Stimulated activated naive CD4-positive, alpha-beta T cell treated with Interleukin-2 at 50 U/mL for 16 hours (primary cell): ENCODE measurements around the gene EVPL.
"Not testable (repeated sequence)": the region's sequence is repeated elsewhere in the genome, so short reads cannot be mapped to it uniquely, and the experiment has no call there.

Experiments used
- DNase-seq: peaks from one replicate; lab custom pipeline; 2025; lab: John Stamatoyannopoulos, UW

Gene EVPL

GRCh38 chr17:76027159-76027839, at the start of gene EVPL:
EVPL (minus strand) TSS chr17:76027306; CDS start chr17:76027198, 108 bp downstream.
- DNase-seq: no peak

DNA sequence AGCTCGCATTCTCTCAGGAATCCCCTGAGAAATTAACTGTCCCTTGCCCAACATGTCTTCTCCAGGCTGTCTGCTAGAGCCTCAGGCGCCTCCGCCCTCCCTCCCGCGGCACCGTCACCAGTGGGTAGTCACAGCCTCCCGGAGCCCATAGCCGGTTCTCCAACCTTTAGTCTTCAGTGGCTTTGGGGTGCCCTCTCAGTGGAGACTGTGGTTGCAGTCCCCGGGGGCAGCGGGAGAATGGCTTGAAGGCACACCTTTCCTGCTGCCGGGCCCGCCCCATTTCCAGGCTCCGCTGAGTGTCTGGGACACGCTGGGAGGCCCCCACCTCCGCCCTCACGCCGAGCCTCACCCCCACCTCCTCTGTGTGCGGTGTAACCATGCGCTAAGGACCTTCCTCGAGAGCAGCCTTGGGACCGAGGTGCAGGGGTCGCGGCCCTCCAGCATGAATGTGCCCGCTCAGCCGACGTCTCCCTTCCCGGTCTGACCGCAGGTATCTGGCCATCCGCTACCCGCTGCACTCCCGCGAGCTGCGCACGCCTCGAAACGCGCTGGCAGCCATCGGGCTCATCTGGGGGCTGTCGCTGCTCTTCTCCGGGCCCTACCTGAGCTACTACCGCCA, 49.1 kb upstream of the EVPL start:
- DNase-seq: no peak

GRCh38 chr17:76075364-76076145, 48.4 kb upstream of the EVPL start:
- DNase-seq: no peak

- DNase-seq: no peak
These were observed 47.6 kb upstream of the EVPL start, which contains the start of gene GALR2 for GRCh38 chr17:76074390-76075363. GALR2 (plus strand) TSS chr17:76074781; CDS start chr17:76074884, 103 bp downstream.

GRCh38 chr17:76072148-76072858, 45.2 kb upstream of the EVPL start, which contains the start of gene SRP68:
SRP68 (minus strand) TSS chr17:76072517; CDS start chr17:76072491, 26 bp downstream.
- peak; percentile 82 for DNase-seq

- DNase-seq: no peak
These were observed 44.5 kb upstream of the EVPL start for GRCh38 chr17:76071531-76072147.

DNA sequence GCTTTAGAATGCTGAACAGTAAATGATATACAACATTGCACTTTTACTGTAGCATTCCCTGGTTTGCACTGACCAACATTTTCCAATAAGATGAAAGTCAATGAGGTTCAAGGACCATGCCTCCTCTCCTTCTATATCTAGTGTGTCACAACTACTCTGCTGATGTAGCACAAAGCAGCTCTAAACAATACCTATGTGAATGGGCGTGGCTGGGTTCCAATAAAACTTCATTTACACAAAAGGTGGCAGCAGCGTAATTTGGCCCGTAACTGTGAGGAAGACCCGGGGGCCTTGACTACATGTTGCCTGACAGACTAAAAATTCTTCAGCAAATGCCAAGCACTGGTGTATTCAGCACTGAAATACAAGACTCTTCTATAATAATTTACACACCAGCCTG, 38.7 kb upstream of the EVPL start:
- no peak for DNase-seq

GRCh38 chr17:76063875-76064546, 36.9 kb upstream of the EVPL start:
- peak; percentile 74 for DNase-seq

GRCh38 chr17:76058264-76058663, 31.2 kb upstream of the EVPL start:
- not testable (repeated sequence) for DNase-seq

DNA sequence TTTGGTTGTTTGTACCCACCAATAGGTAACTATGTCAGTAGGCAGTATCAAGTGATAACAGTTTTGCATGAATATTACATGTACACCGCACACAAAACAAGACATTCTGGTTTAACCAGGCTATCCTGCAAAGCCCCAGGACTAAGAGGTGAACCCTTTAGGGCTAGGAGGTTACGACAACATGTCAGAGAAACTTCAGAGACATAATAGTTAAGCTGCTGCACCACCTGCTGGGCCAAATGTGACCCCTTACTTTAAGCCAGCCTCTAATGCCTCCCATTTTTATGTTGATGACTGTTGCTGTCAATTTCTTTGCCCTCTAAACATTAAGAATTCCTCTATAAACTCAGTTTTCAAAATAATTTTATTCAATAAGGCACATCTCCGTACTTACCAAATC, 29.8 kb upstream of the EVPL start:
- no peak for DNase-seq

GRCh38 chr17:76054112-76054476, 27.0 kb upstream of the EVPL start:
- no peak for DNase-seq

DNA sequence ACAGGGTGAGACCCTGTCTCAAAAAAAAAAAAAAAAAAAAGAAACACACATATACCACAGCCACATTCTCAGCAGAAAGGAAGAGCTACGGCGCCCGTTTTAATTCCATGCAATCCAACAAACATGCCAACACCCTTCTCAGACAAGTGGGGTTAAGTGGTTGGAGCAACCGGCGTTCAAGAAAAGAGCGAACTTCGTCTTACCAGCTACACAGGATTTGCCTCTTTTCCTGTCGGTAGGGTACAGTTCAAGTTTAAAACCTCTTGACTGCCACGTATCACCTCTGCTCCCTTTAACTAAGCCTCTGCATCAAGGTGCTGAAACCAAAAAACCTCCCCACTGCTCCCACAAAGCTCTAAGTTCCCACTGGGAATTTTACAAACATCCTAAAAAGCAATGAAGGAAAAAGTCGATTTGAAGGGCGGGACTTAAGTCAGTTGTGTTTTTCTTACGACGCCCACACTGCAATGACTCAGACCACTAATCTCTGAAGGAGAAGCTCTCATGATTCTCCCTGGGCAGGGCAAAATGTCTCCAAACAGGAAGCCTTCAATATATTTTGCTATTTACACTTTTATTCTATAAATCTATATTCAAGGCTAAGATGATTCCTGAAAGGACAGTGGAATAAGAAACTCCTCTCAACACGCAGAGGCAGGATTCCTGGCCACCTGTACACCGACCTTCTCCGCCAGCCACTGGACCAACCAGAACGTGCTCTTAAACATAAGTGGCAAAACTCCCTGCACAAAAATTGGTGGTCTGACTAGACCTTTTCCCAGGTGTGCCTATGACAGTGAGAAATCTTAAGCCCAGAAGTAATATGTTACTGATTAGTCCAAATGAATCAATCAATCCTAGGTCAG, 26.4 kb upstream of the EVPL start:
- no peak for DNase-seq

DNA sequence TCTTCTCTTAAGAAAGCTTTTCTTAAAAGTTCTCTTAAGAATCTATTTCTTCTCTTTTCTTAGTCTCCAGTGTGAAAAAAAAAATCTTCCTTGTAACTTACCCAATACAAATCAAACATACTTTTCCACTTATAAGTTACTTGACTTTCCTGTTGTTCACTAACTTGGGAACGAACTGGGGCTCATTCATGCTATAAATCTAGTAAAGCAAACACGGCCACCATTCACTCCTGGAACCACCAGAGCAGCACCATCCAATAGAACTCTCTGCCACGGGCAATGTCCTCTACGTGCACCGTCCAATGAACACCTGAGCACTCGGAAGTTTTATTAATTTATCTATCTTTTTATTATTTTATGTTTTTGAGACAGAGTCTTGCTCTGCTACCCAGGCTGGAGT, 24.5 kb upstream of the EVPL start:
- no peak for DNase-seq

GRCh38 chr17:76050538-76051467, 23.7 kb upstream of the EVPL start:
- no peak for DNase-seq

- no peak for DNase-seq
These were observed 22.9 kb upstream of the EVPL start for GRCh38 chr17:76049836-76050537.

DNA sequence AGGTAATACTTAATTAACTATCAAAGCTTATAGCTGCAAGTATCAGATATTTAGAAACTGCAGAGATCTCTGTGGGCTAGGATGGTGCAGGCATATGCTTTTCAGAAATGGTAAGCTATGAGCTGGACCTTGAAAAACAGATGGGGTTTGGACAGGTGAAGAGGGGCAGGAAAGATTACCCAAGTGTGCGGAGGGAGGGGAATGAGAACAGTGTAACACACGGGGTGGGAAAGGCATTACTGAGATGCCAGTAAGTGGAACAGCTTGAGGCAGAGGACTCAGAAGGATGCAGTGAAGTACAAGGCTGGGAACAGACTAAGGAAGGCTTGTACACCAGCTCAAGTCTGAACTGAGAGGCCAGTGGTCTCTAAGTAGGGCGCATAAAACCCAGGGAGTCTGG, 22.1 kb upstream of the EVPL start:
- no peak for DNase-seq

- no peak for DNase-seq
These were observed 21.6 kb upstream of the EVPL start for GRCh38 chr17:76048711-76049110.
